ENCODE measurements around the gene SOWAHD. TPM values are rescaled to one million over a fixed set of nuclear protein-coding genes. Genes with fewer than 3 reads are reported as not detected.
"Not testable (repeated sequence)": the region's sequence is repeated elsewhere in the genome, so short reads cannot be mapped to it uniquely, and the experiment has no call there.

The SOWAHD gene
- total RNA-seq, 2 donors from 2014 or later: 0.46 to 0.50 TPM

DNA sequence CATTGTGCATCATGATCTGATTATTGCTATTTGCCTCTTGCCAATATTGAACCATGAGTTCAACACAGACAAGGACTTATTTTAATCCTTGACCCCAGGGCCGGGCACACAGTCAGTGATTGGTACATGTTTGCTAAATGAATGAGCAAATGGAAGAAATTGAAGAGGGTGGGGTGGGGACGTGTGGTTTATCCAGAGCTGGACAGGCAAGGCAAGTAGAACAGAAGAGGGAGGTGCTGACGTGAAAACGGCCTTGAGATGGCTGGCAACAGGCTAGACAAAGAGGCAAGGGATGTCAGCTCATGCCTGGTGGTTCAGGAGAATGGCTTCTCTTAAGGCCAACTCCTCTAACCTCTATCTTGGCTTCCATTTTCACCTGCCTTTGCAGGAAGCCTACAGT, 50.1 kb downstream of the SOWAHD start:
- ATAC-seq (replicated peaks in 1 of 2); H3K9me3 Mint-ChIP-seq; H3K4me3 Mint-ChIP-seq; H3K27ac Mint-ChIP-seq; DNase-seq; H3K4me1 Mint-ChIP-seq (ENCODE audit: low read depth); H3K36me3 Mint-ChIP-seq (ENCODE audit: insufficient read depth in 2 of 2): not testable (repeated sequence)
- H3K27me3 Mint-ChIP-seq (ENCODE audit: low read depth): peaks cover 13% of the 10 kb centered on the region

GRCh38 chrX:119809185-119809666, 50.8 kb downstream of the SOWAHD start:
- no peak for ATAC-seq (replicated peaks in 1 of 2)
- H3K27me3 Mint-ChIP-seq (ENCODE audit: low read depth): peaks cover 13% of the 10 kb centered on the region
- peaks cover 0 to 6% of the 10 kb centered on the region in 2 donors for H3K36me3 Mint-ChIP-seq (ENCODE audit: insufficient read depth in 2 of 2)
- H3K4me3 Mint-ChIP-seq: no peak overlapping the region
- H3K4me1 Mint-ChIP-seq (ENCODE audit: low read depth): no peaks in the 10 kb centered on the region
- H3K9me3 Mint-ChIP-seq: peaks cover 0 to 1% of the 10 kb centered on the region in 2 donors
- H3K27ac Mint-ChIP-seq: no peak overlapping the region
- DNase-seq: no peak

Other genes with a start within 250 kb of the SOWAHD start
- 10 to 100 TPM; 22.1 to 23.5 TPM for gene STEEP1, start 193.2 kb upstream of the SOWAHD start, total RNA-seq
- 10 to 100 TPM; 75.6 to 84.8 TPM for gene UBE2A, start 184.0 kb upstream of the SOWAHD start, total RNA-seq
- gene NKRF, start 152.2 kb upstream of the SOWAHD start, total RNA-seq: 10 to 100 TPM; 15.9 to 18.8 TPM
- gene SEPTIN6, start 65.4 kb upstream of the SOWAHD start, total RNA-seq: 100 to 1,000 TPM; 183 to 275 TPM
- gene RPL39, start 33.0 kb downstream of the SOWAHD start, total RNA-seq: 1,000 to 10,000 TPM; 2,946 to 2,967 TPM
- gene UPF3B, start 94.4 kb downstream of the SOWAHD start, total RNA-seq: 10 to 100 TPM; 20.4 to 25.6 TPM
- 10 to 100 TPM; 44.8 to 47.3 TPM for gene RNF113A, start 113.1 kb downstream of the SOWAHD start, total RNA-seq
- 10 to 100 TPM; 55.7 to 63.7 TPM for gene NDUFA1, start 113.2 kb downstream of the SOWAHD start, total RNA-seq
- gene AKAP14, start 137.3 kb downstream of the SOWAHD start, total RNA-seq: not detected
- 10 to 100 TPM; 17.7 to 19.0 TPM for gene NKAP, start 185.2 kb downstream of the SOWAHD start, total RNA-seq